ENCODE data around the gene TMEM91.

DNA sequence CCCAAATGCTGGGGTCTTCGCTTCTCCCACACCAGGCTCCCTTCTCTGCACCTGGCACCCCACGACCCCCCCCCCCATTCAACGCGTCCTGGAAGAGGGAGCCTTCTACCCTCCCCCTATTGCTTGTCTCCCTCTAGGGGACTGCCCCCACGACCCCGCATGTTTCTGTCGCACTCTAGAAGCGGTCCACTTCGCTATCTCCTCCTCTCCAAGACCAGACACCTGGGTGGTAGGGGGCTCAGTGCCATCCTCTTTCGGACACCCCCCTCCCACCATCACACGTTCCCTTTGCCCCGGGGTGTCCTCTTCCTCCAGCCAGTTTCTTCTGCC is 24.1 kb upstream of the TMEM91 start:
- TF ChIP-seq, protein P1, sequence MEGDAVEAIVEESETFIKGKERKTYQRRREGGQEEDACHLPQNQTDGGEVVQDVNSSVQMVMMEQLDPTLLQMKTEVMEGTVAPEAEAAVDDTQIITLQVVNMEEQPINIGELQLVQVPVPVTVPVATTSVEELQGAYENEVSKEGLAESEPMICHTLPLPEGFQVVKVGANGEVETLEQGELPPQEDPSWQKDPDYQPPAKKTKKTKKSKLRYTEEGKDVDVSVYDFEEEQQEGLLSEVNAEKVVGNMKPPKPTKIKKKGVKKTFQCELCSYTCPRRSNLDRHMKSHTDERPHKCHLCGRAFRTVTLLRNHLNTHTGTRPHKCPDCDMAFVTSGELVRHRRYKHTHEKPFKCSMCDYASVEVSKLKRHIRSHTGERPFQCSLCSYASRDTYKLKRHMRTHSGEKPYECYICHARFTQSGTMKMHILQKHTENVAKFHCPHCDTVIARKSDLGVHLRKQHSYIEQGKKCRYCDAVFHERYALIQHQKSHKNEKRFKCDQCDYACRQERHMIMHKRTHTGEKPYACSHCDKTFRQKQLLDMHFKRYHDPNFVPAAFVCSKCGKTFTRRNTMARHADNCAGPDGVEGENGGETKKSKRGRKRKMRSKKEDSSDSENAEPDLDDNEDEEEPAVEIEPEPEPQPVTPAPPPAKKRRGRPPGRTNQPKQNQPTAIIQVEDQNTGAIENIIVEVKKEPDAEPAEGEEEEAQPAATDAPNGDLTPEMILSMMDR (conservative IDR thresholded peaks at IDR 0.05; ENCODE audit: low read depth, low read length), result no peak
- no peak for TF ChIP-seq NFE2L2 (IDR thresholded peaks at IDR 0.05; ENCODE audit: low read depth, low read length)
